Endothelial cell of umbilical vein (primary cell): ENCODE data around the gene CCDC80. TPM values are rescaled to one million over a fixed set of nuclear protein-coding genes. Genes with fewer than 3 reads are reported as not detected.
"Not testable (repeated sequence)": the region's sequence is repeated elsewhere in the genome, so short reads cannot be mapped to it uniquely, and the experiment has no call there.

Experiments
- BruUV-seq: library from RNA; stranded (reverse); fragments of 400-500 nt; replicated peaks from 2 replicates; lab custom pipeline; 2021; lab: Mats Ljungman, UMichigan
- CTCF ChIA-PET: fragments of 300-600, 350-600 bp; sonication (Branson Sonifier 250); formaldehyde crosslinking; loops from one replicate; lab custom pipeline; 2021; ENCODE audit warnings: antibody characterized with exemption, inconsistent platforms; lab: Charles Lee
- POLR2A ChIA-PET: fragments of 300-600, 350-600 bp; sonication (Branson Sonifier 250); formaldehyde crosslinking; loops from one replicate; lab custom pipeline; 2021; ENCODE audit warnings: antibody characterized with exemption, inconsistent platforms; lab: Charles Lee
- DNase-seq: peaks from one replicate; pipeline ENCODE4 v3.0.0-alpha.2; 2011; ENCODE audit warnings: low read depth, low spot score
- FAIRE-seq: peaks from 2 replicates; lab custom pipeline; 2011; peaks lifted over from hg19 to GRCh38; lab: Jason Lieb, UNC
- H2AFZ ChIP-seq: 2 replicates; pipeline ENCODE4 v1.6.0; 2012; ENCODE audit warnings: low read depth, low read length, control low read depth, inconsistent platforms
- H3K27ac ChIP-seq: 2 replicates; pipeline ENCODE4 v1.5.1; 2011; ENCODE audit warnings: low read depth, mild to moderate bottlenecking, control low read depth, low read length, moderate library complexity; ENCODE audit not compliant: insufficient read depth
- H3K27me3 ChIP-seq, 2 experiments: 2 replicates each; pipeline versions ENCODE4 v1.6.0 to v1.6.1; 2011; ENCODE audit warnings: low read length in 2 of 2, mixed read lengths in 1 of 2; ENCODE audit not compliant: control insufficient read depth in 2 of 2, insufficient read depth in 2 of 2
- H3K36me3 ChIP-seq, 2 experiments: 2 replicates in 1 of 2; 3 replicates in 1 of 2; pipeline ENCODE4 v1.5.1; 2011; ENCODE audit warnings: low read length in 2 of 2, mild to moderate bottlenecking in 1 of 2, moderate library complexity in 1 of 2; ENCODE audit not compliant: control insufficient read depth in 2 of 2, insufficient read depth in 2 of 2; ENCODE audit errors: extremely low read depth in 1 of 2
- H3K4me1 ChIP-seq: 3 replicates; pipeline ENCODE4 v1.5.1; 2011; ENCODE audit warnings: mild to moderate bottlenecking, low read length; ENCODE audit not compliant: control insufficient read depth, insufficient read depth; ENCODE audit errors: extremely low read depth
- H3K4me2 ChIP-seq: 2 replicates; pipeline ENCODE4 v1.6.1; 2011; ENCODE audit warnings: low read length, control low read depth, mixed read lengths; ENCODE audit not compliant: insufficient read depth
- H3K4me3 ChIP-seq, 3 experiments: fragments of 200-600 bp in 1 of 3; sonication (generic), shearing (Covaris generic) in 1 of 3; replicated peaks in 1 of 3; 2 replicates each; pipeline ENCODE4 v1.5.1; 2011 to 2016; ENCODE audit warnings: control low read depth in 3 of 3, low read length in 3 of 3, mild to moderate bottlenecking in 2 of 3, inconsistent platforms in 1 of 3, low read depth in 1 of 3, moderate library complexity in 1 of 3; ENCODE audit not compliant: insufficient read depth in 1 of 3
- H3K79me2 ChIP-seq: 2 replicates; pipeline ENCODE4 v1.6.0; 2012; ENCODE audit warnings: low read length, inconsistent platforms; ENCODE audit not compliant: control insufficient read depth, insufficient read depth
- H3K9ac ChIP-seq: replicated peaks from 2 replicates; pipeline ENCODE3; 2011; ENCODE audit warnings: low read length, control low read depth; ENCODE audit not compliant: insufficient read depth; ENCODE audit errors: extremely low read depth
- H3K9me1 ChIP-seq: replicated peaks from 3 replicates; pipeline ENCODE4 v1.6.0; 2011; ENCODE audit warnings: mild to moderate bottlenecking, low read length; ENCODE audit not compliant: control insufficient read depth, insufficient read depth; ENCODE audit errors: extremely low read depth
- H3K9me3 ChIP-seq: replicated peaks from 2 replicates; pipeline ENCODE4 v1.5.1; 2012; ENCODE audit warnings: low read length, inconsistent platforms; ENCODE audit not compliant: control insufficient read depth, insufficient read depth
- H4K20me1 ChIP-seq: replicated peaks from 2 replicates; pipeline ENCODE3; 2011; ENCODE audit warnings: mild to moderate bottlenecking, low read length; ENCODE audit not compliant: control insufficient read depth, insufficient read depth; ENCODE audit errors: extremely low read depth
- EZH2 ChIP-seq: IDR thresholded peaks from 2 replicates; pipeline ENCODE4 v1.6.1; 2012; ENCODE audit warnings: borderline replicate concordance, low read depth, mild to moderate bottlenecking, moderate library complexity, low read length, inconsistent platforms; ENCODE audit not compliant: severe bottlenecking
- FOS ChIP-seq: IDR thresholded peaks from 2 replicates; pipeline ENCODE4 v1.6.1; 2011; ENCODE audit warnings: mild to moderate bottlenecking, low read length, moderate library complexity, borderline replicate concordance; ENCODE audit not compliant: insufficient read depth
- GATA2 ChIP-seq: IDR thresholded peaks from 2 replicates; pipeline ENCODE4 v1.7.0; 2011; ENCODE audit warnings: low read depth, mild to moderate bottlenecking, moderate library complexity, mixed read lengths, low read length; ENCODE audit not compliant: insufficient read length, insufficient read depth
- JUN ChIP-seq: IDR thresholded peaks from 2 replicates; pipeline ENCODE4 v1.6.1; 2011; ENCODE audit warnings: borderline replicate concordance, low read depth; ENCODE audit not compliant: insufficient read length, insufficient read depth
- MYC ChIP-seq: IDR thresholded peaks from one replicate; pipeline ENCODE4 v1.6.1; 2011; ENCODE audit warnings: mild to moderate bottlenecking, low read depth, low read length
- POLR2A ChIP-seq: IDR thresholded peaks from 2 replicates; pipeline ENCODE4 v1.6.1; 2012; ENCODE audit warnings: low read depth, mild to moderate bottlenecking, control low read depth, low read length
- POLR2AphosphoS5 ChIP-seq: IDR thresholded peaks from 2 replicates; pipeline ENCODE4 v1.6.1; 2012; ENCODE audit warnings: low read depth, mild to moderate bottlenecking, control low read depth, low read length, moderate library complexity; ENCODE audit not compliant: insufficient read depth
- dilution Hi-C: fragments of 300-500 bp; cut with MboI; formaldehyde crosslinking; loops from one replicate; pipeline ENCODE4 v1.15.0; 2019; ENCODE audit warnings: low sequenced_read_pairs; ENCODE audit not compliant: extremely low pct_ligation_motif_present
- intact Hi-C: fragments of 100-400 bp; cut with micrococcal nuclease; formaldehyde crosslinking; loops from one replicate; pipeline ENCODE4 v1.10.0; 2022
- polyA plus RNA-seq, 4 experiments: library from polyadenylated mRNA; depleted of rRNA in 3 of 4; stranded (reverse) in 3 of 4; unstranded in 1 of 4; fragments of >200 nt; gene quantifications; 2 replicates each; pipeline versions ENCODE4 v1.2.1 to v1.2.3, GENCODE V29; 2011 to 2012; ENCODE audit warnings: missing spikeins in 1 of 4
- total RNA-seq: library from RNA; stranded (reverse); gene quantifications from 2 replicates; pipeline ENCODE4 v1.2.3, GENCODE V29; 2021
- TF ChIP-seq, protein P1 (sequence below): IDR thresholded peaks from 2 replicates; pipeline ENCODE4 v1.6.1; 2011; ENCODE audit not compliant: insufficient read depth, insufficient read length
- TF ChIP-seq, protein P2 (sequence below), 2 donors: IDR thresholded peaks; 1 replicate in 1 of 2; 2 replicates in 1 of 2; pipeline ENCODE4 v1.5.1; 2011; ENCODE audit warnings: low read length in 2 of 2, mild to moderate bottlenecking in 2 of 2, moderate library complexity in 2 of 2, control low read depth in 1 of 2, inconsistent platforms in 1 of 2, low read depth in 1 of 2; ENCODE audit not compliant: insufficient read depth in 1 of 2; ENCODE audit errors: extremely low read depth in 1 of 2

CCDC80 gene
- total and polyA plus RNA-seq, 2 donors (not counting 3 experiments of a cell fraction or from before 2014, with no cell fraction given): 28.4 to 77.2 TPM

DNA sequence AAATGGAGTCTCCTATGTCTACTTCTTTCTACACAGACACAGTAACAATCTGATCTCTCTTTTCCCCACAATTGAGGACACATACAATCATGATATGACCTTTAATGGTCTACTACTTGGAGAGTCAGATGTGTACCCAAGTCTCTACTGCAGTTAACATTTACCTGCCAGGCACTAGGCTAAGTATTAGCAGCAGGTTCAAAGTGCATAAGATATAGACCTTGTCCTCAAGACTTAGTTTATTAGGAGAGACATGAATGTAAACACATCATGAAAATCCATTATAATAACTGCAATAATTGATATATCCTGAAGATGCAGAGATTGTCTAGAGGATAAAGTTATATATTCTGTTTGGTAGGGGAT is 76.0 kb downstream of the CCDC80 start:
- ChIA-PET CTCF (no interaction called here), POLR2A (no interaction called here)
- H4K20me1 ChIP-seq: no peaks in the 10 kb centered on the region
- H3K4me3 ChIP-seq: no peak overlapping the region
- no peak overlapping the region for H3K4me2 ChIP-seq
- no peak overlapping the region for H2AFZ ChIP-seq
- BruUV-seq: no TSS peak
- no peak for TF ChIP-seq POLR2A
- TF ChIP-seq, protein P1, sequence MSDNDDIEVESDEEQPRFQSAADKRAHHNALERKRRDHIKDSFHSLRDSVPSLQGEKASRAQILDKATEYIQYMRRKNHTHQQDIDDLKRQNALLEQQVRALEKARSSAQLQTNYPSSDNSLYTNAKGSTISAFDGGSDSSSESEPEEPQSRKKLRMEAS: no peak
- no peak for TF ChIP-seq EZH2
- TF ChIP-seq MYC: no peak
- TF ChIP-seq GATA2: no peak
- TF ChIP-seq, protein P2, sequence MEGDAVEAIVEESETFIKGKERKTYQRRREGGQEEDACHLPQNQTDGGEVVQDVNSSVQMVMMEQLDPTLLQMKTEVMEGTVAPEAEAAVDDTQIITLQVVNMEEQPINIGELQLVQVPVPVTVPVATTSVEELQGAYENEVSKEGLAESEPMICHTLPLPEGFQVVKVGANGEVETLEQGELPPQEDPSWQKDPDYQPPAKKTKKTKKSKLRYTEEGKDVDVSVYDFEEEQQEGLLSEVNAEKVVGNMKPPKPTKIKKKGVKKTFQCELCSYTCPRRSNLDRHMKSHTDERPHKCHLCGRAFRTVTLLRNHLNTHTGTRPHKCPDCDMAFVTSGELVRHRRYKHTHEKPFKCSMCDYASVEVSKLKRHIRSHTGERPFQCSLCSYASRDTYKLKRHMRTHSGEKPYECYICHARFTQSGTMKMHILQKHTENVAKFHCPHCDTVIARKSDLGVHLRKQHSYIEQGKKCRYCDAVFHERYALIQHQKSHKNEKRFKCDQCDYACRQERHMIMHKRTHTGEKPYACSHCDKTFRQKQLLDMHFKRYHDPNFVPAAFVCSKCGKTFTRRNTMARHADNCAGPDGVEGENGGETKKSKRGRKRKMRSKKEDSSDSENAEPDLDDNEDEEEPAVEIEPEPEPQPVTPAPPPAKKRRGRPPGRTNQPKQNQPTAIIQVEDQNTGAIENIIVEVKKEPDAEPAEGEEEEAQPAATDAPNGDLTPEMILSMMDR (IDR thresholded peaks at IDR 0.05; ENCODE audit: extremely low read depth in 1 of 2, insufficient read depth in 1 of 2, low read depth in 1 of 2, low read length in 2 of 2): no peak
- no peak for TF ChIP-seq JUN
- TF ChIP-seq POLR2AphosphoS5: no peak
- no peak for TF ChIP-seq FOS
- no peaks in the 10 kb centered on the region for H3K9me1 ChIP-seq
- H3K27me3 ChIP-seq: no peaks in the 10 kb centered on the region
- no peaks in the 10 kb centered on the region for H3K9me3 ChIP-seq
- dilution Hi-C loops: no loop called here
- peaks cover 15% of the 10 kb centered on the region for H3K79me2 ChIP-seq
- DNase-seq: no peak
- no peak for FAIRE-seq
- H3K9ac ChIP-seq: no peak overlapping the region
- peaks cover 0 to 4% of the 10 kb centered on the region in 2 experiments for H3K36me3 ChIP-seq
- peaks cover 24% of the 10 kb centered on the region for H3K4me1 ChIP-seq
- intact Hi-C loops: loop anchor here (5.0 to 10.0 kb wide), 2 partner anchors 427 to 1130 kb away; partner anchors contain the start of genes GTPBP8 and USF3
- H3K27ac ChIP-seq: no peak overlapping the region

DNA sequence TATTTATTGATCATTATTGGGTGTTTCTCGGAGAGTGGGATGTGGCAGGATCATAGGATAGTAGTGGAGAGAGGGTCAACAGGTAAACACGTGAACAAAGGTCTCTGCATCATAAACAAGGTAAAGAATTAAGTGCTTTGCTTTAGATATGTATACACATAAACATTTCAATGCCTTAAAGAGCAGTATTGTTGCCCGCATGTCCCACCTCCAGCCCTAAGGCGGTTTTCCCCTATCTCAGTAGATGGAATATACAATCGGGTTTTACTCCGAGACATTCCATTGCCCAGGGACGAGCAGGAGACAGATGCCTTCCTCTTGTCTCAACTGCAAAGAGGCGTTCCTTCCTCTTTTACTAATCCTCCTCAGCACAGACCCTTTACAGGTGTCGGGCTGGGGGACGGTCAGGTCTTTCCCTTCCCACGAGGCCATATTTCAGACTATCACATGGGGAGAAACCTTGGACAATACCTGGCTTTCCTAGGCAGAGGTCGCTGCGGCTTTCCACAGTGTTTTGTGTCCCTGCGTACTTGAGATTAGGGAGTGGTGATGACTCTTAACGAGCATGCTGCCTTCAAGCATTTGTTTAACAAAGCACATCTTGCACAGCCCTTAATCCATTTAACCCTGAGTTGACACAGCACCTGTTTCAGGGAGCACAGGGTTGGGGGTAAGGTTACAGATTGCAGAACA is 76.5 kb downstream of the CCDC80 start:
- peaks cover 21% of the 10 kb centered on the region for H3K79me2 ChIP-seq
- POLR2A ChIA-PET, DNase-seq, H3K9me3 ChIP-seq, H3K4me2 ChIP-seq, FAIRE-seq, H4K20me1 ChIP-seq, dilution Hi-C loops, H3K27me3 ChIP-seq, H3K4me3 ChIP-seq, CTCF ChIA-PET, H3K36me3 ChIP-seq, H2AFZ ChIP-seq, H3K9me1 ChIP-seq, H3K9ac ChIP-seq, H3K27ac ChIP-seq, BruUV-seq: not testable (repeated sequence)
- intact Hi-C loops: loop anchor here (5.0 to 10.0 kb wide), 2 partner anchors 428 to 1130 kb away; partner anchors contain the start of genes GTPBP8 and USF3
- H3K4me1 ChIP-seq: peaks cover 27% of the 10 kb centered on the region
